ENCODE data around the gene PIWIL4.

GRCh38 chr11:94595076-94595475 is 27.9 kb downstream of the PIWIL4 start:
- no peak for TF ChIP-seq CTCF (IDR thresholded peaks at IDR 0.05)
- TF ChIP-seq POLR2AphosphoS5 (IDR thresholded peaks at IDR 0.05), result no peak
